HepG2 (cell line): Measurements from ENCODE around the gene WNT5B. TPM values are rescaled to one million over a fixed set of nuclear protein-coding genes. Genes with fewer than 3 reads are reported as not detected.
A peak's percentile ranks its signal among the peaks of the same experiment; 100 is the strongest.

Experiments
- CENPT ChIP-seq: sonication (generic); formaldehyde crosslinking; IDR thresholded peaks from 2 replicates; pipeline ENCODE4 v1.8.0; 2022; ENCODE audit warnings: low read depth, mild to moderate bottlenecking, moderate library complexity, missing genetic modification reagents
- HNRNPH1 ChIP-seq: fragments of 200-400 bp; formaldehyde crosslinking; optimal IDR thresholded peaks from 2 replicates; pipeline ENCODE3; 2017; ENCODE audit warnings: mild to moderate bottlenecking, low read depth, low read length
- JUN ChIP-seq: sonication (generic); formaldehyde crosslinking; IDR thresholded peaks from 2 replicates; pipeline ENCODE4 v1.4.0; 2020; ENCODE audit warnings: mild to moderate bottlenecking, missing genetic modification reagents
- KAT2B ChIP-seq: fragments of 150-350 bp; IDR thresholded peaks from 2 replicates; pipeline ENCODE4 v1.6.1; 2014; ENCODE audit warnings: low read depth, low read length, borderline replicate concordance
- KLF13 ChIP-seq: sonication (generic); formaldehyde crosslinking; IDR thresholded peaks from 2 replicates; pipeline ENCODE4 v1.4.0; 2020; ENCODE audit warnings: mild to moderate bottlenecking, missing genetic modification reagents
- KMT2A ChIP-seq: sonication (generic); formaldehyde crosslinking; IDR thresholded peaks from 2 replicates; pipeline ENCODE4 v1.4.0; 2020; ENCODE audit warnings: missing genetic modification reagents
- MEF2D ChIP-seq: sonication (generic); formaldehyde crosslinking; IDR thresholded peaks from 2 replicates; pipeline ENCODE4 v1.5.1; 2020; ENCODE audit warnings: mild to moderate bottlenecking, missing genetic modification reagents
- RORA ChIP-seq: sonication (generic); formaldehyde crosslinking; IDR thresholded peaks from 2 replicates; pipeline ENCODE4 v1.5.0; 2020; ENCODE audit warnings: mild to moderate bottlenecking, missing genetic modification reagents, moderate library complexity
- SIX4 ChIP-seq: sonication (generic); formaldehyde crosslinking; IDR thresholded peaks from 2 replicates; pipeline ENCODE4 v1.4.0; 2020; ENCODE audit warnings: missing genetic modification reagents
- TBL1XR1 ChIP-seq: fragments of 150-350 bp; IDR thresholded peaks from 2 replicates; pipeline ENCODE4 v1.6.1; 2014; ENCODE audit warnings: borderline replicate concordance, low read length; ENCODE audit not compliant: partially characterized antibody
- XRCC5 ChIP-seq: fragments of 200-400 bp; formaldehyde crosslinking; optimal IDR thresholded peaks from 2 replicates; pipeline ENCODE3; 2017; ENCODE audit warnings: mild to moderate bottlenecking, low read length
- ZBTB1 ChIP-seq: sonication (generic); formaldehyde crosslinking; IDR thresholded peaks from 2 replicates; pipeline ENCODE4 v1.4.0; 2020; ENCODE audit warnings: missing genetic modification reagents, borderline replicate concordance
- ZBTB8A ChIP-seq: sonication (generic); formaldehyde crosslinking; IDR thresholded peaks from 2 replicates; pipeline ENCODE4 v1.4.0; 2020; ENCODE audit warnings: mild to moderate bottlenecking, low read depth, missing genetic modification reagents, borderline replicate concordance
- ZKSCAN5 ChIP-seq: sonication (generic); formaldehyde crosslinking; IDR thresholded peaks from 2 replicates; pipeline ENCODE4 v1.5.1; 2020; ENCODE audit warnings: mild to moderate bottlenecking, missing genetic modification reagents
- ZNF20 ChIP-seq: sonication (generic); formaldehyde crosslinking; IDR thresholded peaks from 2 replicates; pipeline ENCODE4 v1.4.0; 2020; ENCODE audit warnings: mild to moderate bottlenecking, moderate library complexity, missing genetic modification reagents
- ZNF331 ChIP-seq: sonication (generic); formaldehyde crosslinking; IDR thresholded peaks from 2 replicates; pipeline ENCODE4 v1.4.0; 2020; ENCODE audit warnings: missing genetic modification reagents
- ZNF550 ChIP-seq: sonication (generic); formaldehyde crosslinking; IDR thresholded peaks from 2 replicates; pipeline ENCODE4 v1.4.0; 2020; ENCODE audit warnings: mild to moderate bottlenecking, missing genetic modification reagents, borderline replicate concordance
- ZNF709 ChIP-seq: sonication (generic); formaldehyde crosslinking; IDR thresholded peaks from 2 replicates; pipeline ENCODE4 v1.5.0; 2020; ENCODE audit warnings: mild to moderate bottlenecking, missing genetic modification reagents
- ZNF746 ChIP-seq: sonication (generic); formaldehyde crosslinking; IDR thresholded peaks from 2 replicates; pipeline ENCODE4 v1.8.0; 2022; ENCODE audit warnings: mild to moderate bottlenecking, missing genetic modification reagents
- ZNF841 ChIP-seq: sonication (generic); formaldehyde crosslinking; IDR thresholded peaks from 2 replicates; pipeline ENCODE4 v1.8.1; 2023; ENCODE audit warnings: missing genetic modification reagents, borderline replicate concordance
- polyA plus RNA-seq, 8 experiments: library from polyadenylated mRNA; depleted of rRNA in 3 of 8; stranded (reverse) in 7 of 8; unstranded in 1 of 8; fragments of >200 nt; fragmentation: Illumina TruSeq in 4 of 8; extraction: Trizol in 4 of 8; gene quantifications; 2 replicates each; pipeline versions ENCODE4 v1.2.1 to v1.2.3, GENCODE V29; 2011 to 2016; ENCODE audit warnings: low read depth in 4 of 8, missing spikeins in 1 of 8, mixed read lengths in 1 of 8; ENCODE audit not compliant: insufficient read depth in 1 of 8
- total RNA-seq, 5 experiments: library from RNA; depleted of rRNA; stranded (reverse); fragments of >200 nt; fragmentation: Illumina TruSeq; extraction: Trizol; gene quantifications; 2 replicates each; pipeline ENCODE4 v1.2.3, GENCODE V29; 2016; ENCODE audit warnings: low read depth in 1 of 5
- TF ChIP-seq, protein P1 (sequence below): IDR thresholded peaks from 2 replicates; pipeline ENCODE4 v1.6.1; 2016; ENCODE audit warnings: missing biosample characterization, missing genetic modification reagents, low read depth
- TF ChIP-seq, protein P2 (sequence below): sonication (generic); formaldehyde crosslinking; IDR thresholded peaks from 2 replicates; pipeline ENCODE4 v1.5.0; 2020; ENCODE audit warnings: missing genetic modification reagents, mild to moderate bottlenecking, borderline replicate concordance
- TF ChIP-seq, protein P3 (sequence below): sonication (generic); formaldehyde crosslinking; IDR thresholded peaks from 2 replicates; pipeline ENCODE4 v1.8.0; 2022; ENCODE audit warnings: mild to moderate bottlenecking, missing genetic modification reagents, borderline replicate concordance
- TF ChIP-seq, protein P4 (sequence below): sonication (generic); formaldehyde crosslinking; IDR thresholded peaks from 2 replicates; pipeline ENCODE4 v1.5.0; 2020; ENCODE audit warnings: mild to moderate bottlenecking, missing genetic modification reagents

WNT5B gene
- total and polyA plus RNA-seq, 2 of the 13 experiments (the other 11 are each of a cell fraction or from before 2014, with no cell fraction given), result 0.04 TPM; not detected in 1

DNA sequence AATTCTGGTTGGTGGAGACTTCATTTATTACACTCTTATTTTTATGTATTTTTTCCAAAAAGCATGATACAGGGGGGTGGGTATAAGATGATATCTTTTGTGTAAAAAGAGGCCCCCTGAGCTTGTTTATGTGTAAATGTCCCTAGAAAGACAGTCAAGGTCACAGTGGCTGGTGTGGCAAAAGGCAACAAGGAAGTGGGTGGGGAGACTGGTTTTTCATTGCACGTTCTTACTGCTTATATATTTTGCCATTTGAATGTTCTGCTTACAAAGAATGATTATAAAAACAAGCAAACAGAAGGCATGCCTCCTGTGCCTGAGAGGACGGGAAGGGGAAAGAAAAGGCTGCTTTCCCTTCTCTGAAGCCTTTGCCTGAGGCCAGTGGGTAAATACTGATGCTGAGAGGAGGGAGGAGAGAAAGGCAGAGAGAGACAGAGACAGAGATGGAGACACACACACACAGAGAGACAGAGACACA is 37.7 kb downstream of the WNT5B start (continued):
- TF ChIP-seq, protein P1, sequence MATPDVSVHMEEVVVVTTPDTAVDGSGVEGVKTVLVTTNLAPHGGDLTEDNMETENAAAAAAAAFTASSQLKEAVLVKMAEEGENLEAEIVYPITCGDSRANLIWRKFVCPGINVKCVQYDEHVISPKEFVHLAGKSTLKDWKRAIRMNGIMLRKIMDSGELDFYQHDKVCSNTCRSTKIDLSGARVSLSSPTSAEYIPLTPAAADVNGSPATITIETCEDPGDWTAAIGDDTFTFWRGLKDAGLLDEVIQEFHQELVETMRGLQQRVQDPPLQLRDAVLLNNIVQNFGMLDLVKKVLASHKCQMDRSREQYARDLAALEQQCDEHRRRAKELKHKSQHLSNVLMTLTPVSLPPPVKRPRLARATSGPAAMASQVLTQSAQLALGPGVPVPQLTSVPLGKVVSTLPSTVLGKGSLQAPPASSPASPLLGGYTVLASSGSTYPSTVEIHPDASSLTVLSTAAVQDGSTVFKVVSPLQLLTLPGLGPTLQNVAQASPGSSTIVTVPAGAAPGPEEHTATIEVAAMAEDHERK (CRISPR knock-in tag), result no peak
- TF ChIP-seq, protein P2, sequence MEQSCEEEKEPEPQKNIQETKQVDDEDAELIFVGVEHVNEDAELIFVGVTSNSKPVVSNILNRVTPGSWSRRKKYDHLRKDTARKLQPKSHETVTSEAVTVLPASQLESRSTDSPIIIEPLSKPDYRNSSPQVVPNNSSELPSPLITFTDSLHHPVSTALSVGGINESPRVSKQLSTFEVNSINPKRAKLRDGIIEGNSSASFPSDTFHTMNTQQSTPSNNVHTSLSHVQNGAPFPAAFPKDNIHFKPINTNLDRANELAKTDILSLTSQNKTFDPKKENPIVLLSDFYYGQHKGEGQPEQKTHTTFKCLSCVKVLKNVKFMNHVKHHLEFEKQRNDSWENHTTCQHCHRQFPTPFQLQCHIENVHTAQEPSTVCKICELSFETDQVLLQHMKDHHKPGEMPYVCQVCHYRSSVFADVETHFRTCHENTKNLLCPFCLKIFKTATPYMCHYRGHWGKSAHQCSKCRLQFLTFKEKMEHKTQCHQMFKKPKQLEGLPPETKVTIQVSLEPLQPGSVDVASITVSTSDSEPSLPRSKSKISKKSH (CRISPR knock-in tag), result no peak
- peak; percentile 93 for TF ChIP-seq TBL1XR1
- no peak for TF ChIP-seq XRCC5
- no peak for TF ChIP-seq ZNF841
- no peak for TF ChIP-seq RORA (CRISPR knock-in tag)
- no peak for TF ChIP-seq ZNF709 (CRISPR knock-in tag)
- no peak for TF ChIP-seq ZNF550 (CRISPR knock-in tag)
- TF ChIP-seq KLF13 (CRISPR knock-in tag), result no peak
- TF ChIP-seq CENPT (CRISPR knock-in tag), result no peak
- TF ChIP-seq SIX4 (CRISPR knock-in tag), result no peak
- no peak for TF ChIP-seq ZNF746 (CRISPR knock-in tag)
- no peak for TF ChIP-seq KAT2B
- no peak for TF ChIP-seq MEF2D (CRISPR knock-in tag)
- TF ChIP-seq ZNF331, result no peak
- TF ChIP-seq, protein P3, sequence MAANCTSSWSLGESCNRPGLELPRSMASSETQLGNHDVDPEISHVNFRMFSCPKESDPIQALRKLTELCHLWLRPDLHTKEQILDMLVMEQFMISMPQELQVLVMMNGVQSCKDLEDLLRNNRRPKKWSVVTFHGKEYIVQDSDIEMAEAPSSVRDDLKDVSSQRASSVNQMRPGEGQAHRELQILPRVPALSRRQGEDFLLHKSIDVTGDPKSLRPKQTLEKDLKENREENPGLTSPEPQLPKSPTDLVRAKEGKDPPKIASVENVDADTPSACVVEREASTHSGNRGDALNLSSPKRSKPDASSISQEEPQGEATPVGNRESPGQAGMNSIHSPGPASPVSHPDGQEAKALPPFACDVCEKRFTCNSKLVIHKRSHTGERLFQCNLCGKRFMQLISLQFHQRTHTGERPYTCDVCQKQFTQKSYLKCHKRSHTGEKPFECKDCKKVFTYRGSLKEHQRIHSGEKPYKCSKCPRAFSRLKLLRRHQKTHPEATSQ (CRISPR knock-in tag), result no peak
- no peak for TF ChIP-seq ZKSCAN5
- no peak for TF ChIP-seq HNRNPH1
- TF ChIP-seq, protein P4, sequence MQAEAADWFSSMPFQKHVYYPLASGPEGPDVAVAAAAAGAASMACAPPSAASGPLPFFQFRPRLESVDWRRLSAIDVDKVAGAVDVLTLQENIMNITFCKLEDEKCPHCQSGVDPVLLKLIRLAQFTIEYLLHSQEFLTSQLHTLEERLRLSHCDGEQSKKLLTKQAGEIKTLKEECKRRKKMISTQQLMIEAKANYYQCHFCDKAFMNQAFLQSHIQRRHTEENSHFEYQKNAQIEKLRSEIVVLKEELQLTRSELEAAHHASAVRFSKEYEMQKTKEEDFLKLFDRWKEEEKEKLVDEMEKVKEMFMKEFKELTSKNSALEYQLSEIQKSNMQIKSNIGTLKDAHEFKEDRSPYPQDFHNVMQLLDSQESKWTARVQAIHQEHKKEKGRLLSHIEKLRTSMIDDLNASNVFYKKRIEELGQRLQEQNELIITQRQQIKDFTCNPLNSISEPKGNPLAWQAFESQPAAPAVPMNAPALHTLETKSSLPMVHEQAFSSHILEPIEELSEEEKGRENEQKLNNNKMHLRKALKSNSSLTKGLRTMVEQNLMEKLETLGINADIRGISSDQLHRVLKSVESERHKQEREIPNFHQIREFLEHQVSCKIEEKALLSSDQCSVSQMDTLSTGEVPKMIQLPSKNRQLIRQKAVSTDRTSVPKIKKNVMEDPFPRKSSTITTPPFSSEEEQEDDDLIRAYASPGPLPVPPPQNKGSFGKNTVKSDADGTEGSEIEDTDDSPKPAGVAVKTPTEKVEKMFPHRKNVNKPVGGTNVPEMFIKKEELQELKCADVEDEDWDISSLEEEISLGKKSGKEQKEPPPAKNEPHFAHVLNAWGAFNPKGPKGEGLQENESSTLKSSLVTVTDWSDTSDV (CRISPR knock-in tag), result no peak
- TF ChIP-seq ZNF20 (CRISPR knock-in tag), result no peak
- no peak for TF ChIP-seq ZBTB1
- no peak for TF ChIP-seq ZBTB8A
- TF ChIP-seq JUN, result no peak
- TF ChIP-seq KMT2A (CRISPR knock-in tag), result no peak
